Smooth muscle cell (in vitro differentiated cells): Measurements from ENCODE around the gene MAPT. TPM values are rescaled to one million over a fixed set of nuclear protein-coding genes. Genes with fewer than 3 reads are reported as not detected.

ENCODE experiments used
- DNase-seq: peaks from one replicate; lab custom pipeline; 2025; ENCODE audit not compliant: unreplicated experiment; lab: John Stamatoyannopoulos, UW
- H2AFZ ChIP-seq: fragments of 200-600 bp; sonication (generic); 2 replicates; pipeline ENCODE4 v1.6.0; 2016; ENCODE audit warnings: antibody characterized with exemption, low read depth, mild to moderate bottlenecking
- H3F3A ChIP-seq: fragments of 200-600 bp; sonication (generic); 2 replicates; pipeline ENCODE4 v1.6.0; 2017; ENCODE audit warnings: antibody characterized with exemption, low read depth
- H3K27ac ChIP-seq: fragments of 200-600 bp; sonication (generic); 2 replicates; pipeline ENCODE4 v1.5.1; 2016; ENCODE audit warnings: low read depth, mild to moderate bottlenecking
- H3K27me3 ChIP-seq: fragments of 200-600 bp; sonication (generic); 2 replicates; pipeline ENCODE4 v1.6.1; 2016; ENCODE audit warnings: low read depth, mild to moderate bottlenecking
- H3K36me3 ChIP-seq: fragments of 200-600 bp; sonication (generic); 2 replicates; pipeline ENCODE4 v1.5.1; 2016; ENCODE audit warnings: low read depth
- H3K4me1 ChIP-seq: fragments of 200-600 bp; sonication (generic); 2 replicates; pipeline ENCODE4 v1.5.1; 2016; ENCODE audit warnings: low read depth
- H3K4me2 ChIP-seq: fragments of 200-600 bp; sonication (generic); 2 replicates; pipeline ENCODE4 v1.6.0; 2016; ENCODE audit warnings: mild to moderate bottlenecking
- H3K4me3 ChIP-seq: fragments of 200-600 bp; sonication (generic); 2 replicates; pipeline ENCODE4 v1.5.1; 2016; ENCODE audit warnings: mild to moderate bottlenecking
- H3K79me2 ChIP-seq: fragments of 200-600 bp; sonication (generic); 2 replicates; pipeline ENCODE4 v1.6.0; 2016; ENCODE audit warnings: low read depth, mild to moderate bottlenecking
- H3K9ac ChIP-seq: fragments of 200-600 bp; sonication (generic); 2 replicates; pipeline ENCODE4 v1.6.0; 2016; ENCODE audit warnings: low read depth
- H3K9me3 ChIP-seq: fragments of 200-600 bp; sonication (generic); replicated peaks from 2 replicates; pipeline ENCODE4 v1.5.1; 2016; ENCODE audit warnings: low read depth
- H4K20me1 ChIP-seq: fragments of 200-600 bp; sonication (generic); 2 replicates; pipeline ENCODE4 v1.6.0; 2016; ENCODE audit warnings: low read depth
- CTCF ChIP-seq: fragments of 200-600 bp; sonication (generic); IDR thresholded peaks from 2 replicates; pipeline ENCODE4 v1.5.1; 2017; ENCODE audit warnings: borderline replicate concordance, mild to moderate bottlenecking, antibody characterized with exemption; ENCODE audit not compliant: insufficient read depth, poor library complexity, severe bottlenecking
- WGBS: methylation state at CpG from one replicate; pipeline ENCODE4 v1.1.7; 2016; ENCODE audit warnings: low lambda C conversion rate; 5-methylcytosine and 5-hydroxymethylcytosine counted together
- polyA plus RNA-seq: library from polyadenylated mRNA; unstranded; fragments of >200 nt; fragmentation: Nextera tagmentation; extraction: Ambion mirVana; gene quantifications from 2 replicates; pipeline ENCODE4 v1.2.1, GENCODE V29; 2016
- total RNA-seq: library from RNA; depleted of rRNA; stranded (reverse); fragments of >200 nt; gene quantifications from 2 replicates; pipeline ENCODE4 v1.2.3, GENCODE V29; 2014

The MAPT gene
- total and polyA plus RNA-seq, 2 experiments from 2014 or later: 0.49 to 1.7 TPM

GRCh38 chr17:45900723-45901415, 6.5 kb downstream of the MAPT start:
- Histone ChIP-seq H3K9ac (no peak overlapping the region), H3F3A (no peaks in the 10 kb centered on the region), H2AFZ (no peak overlapping the region), H3K27ac (no peak overlapping the region), H3K4me3 (no peak overlapping the region), H4K20me1 (peaks cover 4% of the 10 kb centered on the region), H3K4me1 (no peaks in the 10 kb centered on the region), H3K9me3 (no peaks in the 10 kb centered on the region), H3K79me2 (no peaks in the 10 kb centered on the region), H3K36me3 (no peaks in the 10 kb centered on the region), H3K27me3 (peaks cover 43% of the 10 kb centered on the region), H3K4me2 (no peak overlapping the region)
- 85% methylated on average over 13 of the region's 13 CpGs for WGBS
- no peak for DNase-seq
- TF ChIP-seq CTCF: no peak

- Histone ChIP-seq H3F3A (no peaks in the 10 kb centered on the region), H3K4me3 (no peak overlapping the region), H3K4me2 (no peak overlapping the region), H3K4me1 (peaks cover 4% of the 10 kb centered on the region), H3K9me3 (no peaks in the 10 kb centered on the region), H3K9ac (no peak overlapping the region), H3K27ac (no peak overlapping the region), H3K27me3 (peaks cover 23% of the 10 kb centered on the region), H4K20me1 (no peaks in the 10 kb centered on the region), H3K79me2 (no peaks in the 10 kb centered on the region), H3K36me3 (no peaks in the 10 kb centered on the region), H2AFZ (no peak overlapping the region)
- no peak for TF ChIP-seq CTCF
- WGBS: 47% methylated on average over 7 of the region's 7 CpGs
- DNase-seq: no peak
These were observed 8.6 kb downstream of the MAPT start for GRCh38 chr17:45902892-45903346.

- WGBS: 75% methylated on average over 6 of the region's 6 CpGs
- Histone ChIP-seq H3K9me3 (no peaks in the 10 kb centered on the region), H3K9ac (no peak overlapping the region), H3K4me3 (no peak overlapping the region), H2AFZ (no peak overlapping the region), H3K79me2 (no peaks in the 10 kb centered on the region), H3K4me1 (peaks cover 5% of the 10 kb centered on the region), H3F3A (no peaks in the 10 kb centered on the region), H3K4me2 (no peak overlapping the region), H3K27me3 (peaks cover 3% of the 10 kb centered on the region), H4K20me1 (no peaks in the 10 kb centered on the region), H3K27ac (no peak overlapping the region), H3K36me3 (no peaks in the 10 kb centered on the region)
- TF ChIP-seq CTCF: no peak
- DNase-seq: no peak
These were observed 10.5 kb downstream of the MAPT start for GRCh38 chr17:45904866-45905265.

- Histone ChIP-seq H3K4me2 (no peak overlapping the region), H3K27ac (no peak overlapping the region), H3K79me2 (no peaks in the 10 kb centered on the region), H3K4me3 (no peak overlapping the region), H3K36me3 (no peaks in the 10 kb centered on the region), H3K9ac (no peak overlapping the region), H3K27me3 (no peaks in the 10 kb centered on the region), H3F3A (no peaks in the 10 kb centered on the region), H2AFZ (no peak overlapping the region), H3K9me3 (no peaks in the 10 kb centered on the region), H3K4me1 (peaks cover 5% of the 10 kb centered on the region), H4K20me1 (no peaks in the 10 kb centered on the region)
- WGBS: 72% methylated on average over 4 of the region's 4 CpGs
- TF ChIP-seq CTCF: no peak
- no peak for DNase-seq
These were observed 11.5 kb downstream of the MAPT start for GRCh38 chr17:45905814-45906213.
